GM12878 (cell line): ENCODE measurements around the gene PPM1N. TPM values are rescaled to one million over a fixed set of nuclear protein-coding genes. Genes with fewer than 3 reads are reported as not detected.

Experiments used
- ATAC-seq: fragments of 200-7000 bp; cut with Tn5 transposase; 3 replicates; pipeline ENCODE4 v1.9.1; 2020; ENCODE audit warnings: mild to moderate bottlenecking, moderate library complexity
- BruUV-seq: library from RNA; stranded (reverse); fragments of 400-500 nt; replicated peaks from 2 replicates; lab custom pipeline; 2021; lab: Mats Ljungman, UMichigan
- CTCF ChIA-PET: fragments of 300-600 bp; sonication (Branson Sonifier 250); formaldehyde crosslinking; extraction: SDS; loops from one replicate; lab custom pipeline; 2021; ENCODE audit warnings: inconsistent platforms; lab: Yijun Ruan, JAX
- POLR2A ChIA-PET: fragments of 350-600 bp; formaldehyde crosslinking; extraction: SDS; loops from one replicate; lab custom pipeline; 2021; ENCODE audit warnings: inconsistent platforms; lab: Charles Lee
- RAD21 ChIA-PET: fragments of 300-600 bp; sonication (Branson Sonifier 250); formaldehyde crosslinking; loops from one replicate; lab custom pipeline; 2023; ENCODE audit warnings: antibody characterized with exemption; ENCODE audit not compliant: unreplicated experiment; lab: Charles Lee
- SMC1A ChIA-PET: fragments of 300-600 bp; sonication (Branson Sonifier 250); formaldehyde crosslinking; loops from one replicate; lab custom pipeline; 2023; ENCODE audit not compliant: unreplicated experiment, uncharacterized antibody; lab: Charles Lee
- DNase-seq: peaks from one replicate; pipeline ENCODE4 v3.0.0-alpha.2; 2011; ENCODE audit warnings: low read depth, low spot score
- FAIRE-seq: peaks from 3 replicates; lab custom pipeline; 2011; peaks lifted over from hg19 to GRCh38; lab: Jason Lieb, UNC
- H2AFZ ChIP-seq: 2 replicates; pipeline ENCODE4 v1.6.0; 2011; ENCODE audit warnings: low read depth, low read length, control low read depth; ENCODE audit not compliant: control insufficient read depth
- H3K27ac ChIP-seq: 2 replicates; pipeline ENCODE4 v1.5.1; 2011; ENCODE audit warnings: control low read depth; ENCODE audit not compliant: control insufficient read depth, insufficient read depth
- H3K27me3 ChIP-seq, 2 experiments: replicated peaks in 1 of 2; 2 replicates each; pipeline versions ENCODE4 v1.6.0 to v1.6.1; 2011; ENCODE audit warnings: low read length in 1 of 2; ENCODE audit not compliant: control insufficient read depth in 2 of 2, insufficient read depth in 2 of 2
- H3K36me3 ChIP-seq, 2 experiments: 2 replicates each; pipeline ENCODE4 v1.5.1; 2011; ENCODE audit warnings: low read length in 1 of 2; ENCODE audit not compliant: control insufficient read depth in 2 of 2, insufficient read depth in 2 of 2
- H3K4me1 ChIP-seq: 2 replicates; pipeline ENCODE4 v1.6.1; 2011; ENCODE audit warnings: mild to moderate bottlenecking, low read length, moderate library complexity, mixed read lengths; ENCODE audit not compliant: control insufficient read depth, insufficient read depth
- H3K4me2 ChIP-seq: 2 replicates; pipeline ENCODE4 v1.6.0; 2011; ENCODE audit warnings: control low read depth; ENCODE audit not compliant: control insufficient read depth, insufficient read depth
- H3K4me3 ChIP-seq: fragments of 200-600 bp; sonication (generic); 2 replicates; pipeline ENCODE4 v1.5.1; 2016
- H3K79me2 ChIP-seq: 2 replicates; pipeline ENCODE4 v1.6.0; 2011; ENCODE audit warnings: low read length; ENCODE audit not compliant: control insufficient read depth, insufficient read depth
- H3K9ac ChIP-seq: 2 replicates; pipeline ENCODE4 v1.8.0; 2011; ENCODE audit warnings: low read length, control low read depth, mixed read lengths; ENCODE audit not compliant: control insufficient read depth, insufficient read depth
- H3K9me3 ChIP-seq: replicated peaks from 3 replicates; pipeline ENCODE4 v1.5.1; 2011; ENCODE audit warnings: mild to moderate bottlenecking, low read length; ENCODE audit not compliant: control insufficient read depth, insufficient read depth
- H4K20me1 ChIP-seq: 2 replicates; pipeline ENCODE4 v1.6.0; 2011; ENCODE audit not compliant: control insufficient read depth, insufficient read depth
- GATAD2B ChIP-seq: fragments of 450-650 bp; conservative IDR thresholded peaks from 2 replicates; pipeline ENCODE4 v1.6.1; 2017; ENCODE audit warnings: low read depth, mild to moderate bottlenecking, moderate library complexity
- MEF2B ChIP-seq: fragments of 450-650 bp; IDR thresholded peaks from 2 replicates; pipeline ENCODE4 v1.6.1; 2018; ENCODE audit warnings: mild to moderate bottlenecking, moderate library complexity; ENCODE audit not compliant: partially characterized antibody, poor library complexity, severe bottlenecking
- SMAD5 ChIP-seq: IDR thresholded peaks from 2 replicates; pipeline ENCODE4 v1.6.1; 2016; ENCODE audit warnings: antibody characterized with exemption, low read depth
- SMARCA5 ChIP-seq: fragments of 450-650 bp; IDR thresholded peaks from 2 replicates; pipeline ENCODE4 v1.6.1; 2017; ENCODE audit warnings: mild to moderate bottlenecking
- SUZ12 ChIP-seq: fragments of 200-600 bp; sonication (generic); IDR thresholded peaks from one replicate; pipeline ENCODE4 v1.6.1; 2018; ENCODE audit warnings: antibody characterized with exemption, mild to moderate bottlenecking; ENCODE audit not compliant: unreplicated experiment
- WRNIP1 ChIP-seq: IDR thresholded peaks from 2 replicates; pipeline ENCODE4 v1.6.1; 2011; ENCODE audit warnings: low read depth, low read length, improper control_type of control experiment, borderline replicate concordance
- WGBS: methylation state at CpG from one replicate; pipeline ENCODE4 v1.1.6; 2016; ENCODE audit warnings: low lambda C conversion rate; ENCODE audit not compliant: insufficient replicate concordance, insufficient coverage; ENCODE audit errors: missing lambda C conversion rate; 5-methylcytosine and 5-hydroxymethylcytosine counted together
- in situ Hi-C: fragments of 300-500 bp; cut with MboI; formaldehyde crosslinking; loops from 9 replicates; pipeline ENCODE4 v1.14.3; 2018; ENCODE audit warnings: mixed read lengths
- intact Hi-C: fragments of 100-400 bp; cut with micrococcal nuclease; formaldehyde crosslinking; loops from one replicate; pipeline ENCODE4 v1.14.2; 2022; ENCODE audit not compliant: unreplicated experiment
- polyA plus RNA-seq, 11 experiments: library from polyadenylated mRNA; depleted of rRNA in 4 of 11; unstranded in 6 of 11; stranded (reverse) in 5 of 11; fragments of >200 nt; fragmentation: Nextera tagmentation in 4 of 11; fragmentation: Illumina TruSeq in 1 of 11; extraction: Ambion mirVana in 4 of 11; extraction: Trizol in 1 of 11; gene quantifications; 1 replicate in 1 of 11; 2 replicates in 10 of 11; pipeline versions ENCODE4 v1.2.1 to v1.2.3, GENCODE V29; 2011 to 2016; ENCODE audit warnings: inconsistent platforms in 2 of 11, missing spikeins in 2 of 11, low read depth in 1 of 11
- total RNA-seq, 4 experiments: library from RNA; depleted of rRNA in 3 of 4; stranded (reverse); fragments of >200 nt in 3 of 4; fragmentation: Illumina TruSeq in 1 of 4; extraction: Trizol in 1 of 4; gene quantifications; 2 replicates each; pipeline versions ENCODE4 v1.2.1 to v1.2.3, GENCODE V29; 2013 to 2021

PPM1N gene
- total and polyA plus RNA-seq, 10 of the 15 experiments (the other 5 are each of a cell fraction or from before 2014, with no cell fraction given) = 1.6 to 5.4 (median 3.7) TPM

GRCh38 chr19:45509692-45510015 lies 11.4 kb downstream of the PPM1N start:
- H3K36me3 ChIP-seq = no peaks in the 10 kb centered on the region; a peak in 2 of 4 replicates
- H3K9ac ChIP-seq = peak overlapping the region; percentile 98
- DNase-seq (no peak), ATAC-seq (no peak)
- H3K4me1 ChIP-seq = peaks cover 37% of the 10 kb centered on the region
- H3K27me3 ChIP-seq = no peaks in the 10 kb centered on the region
- intact Hi-C loops = loop anchor here (5.0 kb wide), 1 partner anchor 133 kb away; no protein-coding TSS in a partner anchor
- TSS peak; percentile 51 for BruUV-seq
- peak overlapping the region; percentile 99 for H3K4me3 ChIP-seq
- RAD21 ChIA-PET = interaction anchor here (1.2 to 1.3 kb wide), 2 partner anchors 8 to 132 kb away, joined by 3 to 5 read pairs; no protein-coding TSS in a partner anchor
- WGBS = 3% methylated on average over 3 of the region's 3 CpGs
- POLR2A ChIA-PET = interaction anchor here (0.7 to 2.0 kb wide), 6 partner anchors 11 to 182 kb away, joined by 3 to 14 read pairs (median 4); partner anchors contain the start of genes EML2, PPM1N, QPCTL and RTN2
- in situ Hi-C loops = no loop called here
- CTCF ChIA-PET = interaction anchor here (1.4 to 2.1 kb wide), 3 partner anchors 31 to 133 kb away, joined by 4 to 9 read pairs (median 7); no protein-coding TSS in a partner anchor
- no peak overlapping the region; the same call in 1 of the 2 replicates for H2AFZ ChIP-seq
- peak overlapping the region; percentile 98 for H3K27ac ChIP-seq
- H4K20me1 ChIP-seq = no peaks in the 10 kb centered on the region
- peaks cover 80% of the 10 kb centered on the region for H3K79me2 ChIP-seq
- TF ChIP-seq SMAD5 (0 out of 2 replicates have a peak, but pooled peaks have one; percentile 30), MEF2B (no peak), SMARCA5 (peak; percentile 28; the same call in 1 of the 2 replicates), WRNIP1 (0 out of 2 replicates have a peak, but pooled peaks have one; percentile 51), GATAD2B (no peak), SUZ12 (no peak)
- TF ChIP-seq, all 136 proteins: peak for 3
- SMC1A ChIA-PET = interaction anchor here (0.9 to 1.2 kb wide), 2 partner anchors 49 to 132 kb away, joined by 4 to 6 read pairs; no protein-coding TSS in a partner anchor
- no peak for FAIRE-seq
- H3K9me3 ChIP-seq = no peaks in the 10 kb centered on the region; the same call in 2 of the 3 replicates
- peak overlapping the region; percentile 99 for H3K4me2 ChIP-seq
